Liver (tissue), 9 donors: ENCODE measurements around the gene TEDC2. TPM values are rescaled to one million over a fixed set of nuclear protein-coding genes. Genes with fewer than 3 reads are reported as not detected.

Experiments
- DNase-seq: peaks from one replicate; pipeline ENCODE4 v3.0.0-alpha.2; 2017; ENCODE audit warnings: low spot score
- H3K27ac ChIP-seq, 2 donors: one replicate each; pipeline ENCODE4 v1.7.0; 2013; ENCODE audit warnings: inconsistent platforms in 2 of 2, low read length in 2 of 2, control low read depth in 1 of 2, low read depth in 1 of 2, mild to moderate bottlenecking in 1 of 2
- H3K27me3 ChIP-seq, 4 donors: one replicate each; pipeline versions ENCODE4 v1.6.1 to v1.7.0; 2013; ENCODE audit warnings: low read length in 3 of 4, inconsistent platforms in 1 of 4, mild to moderate bottlenecking in 1 of 4, moderate library complexity in 1 of 4; ENCODE audit not compliant: control insufficient read depth in 4 of 4, insufficient read depth in 4 of 4
- H3K36me3 ChIP-seq, 4 donors: one replicate each; pipeline versions ENCODE4 v1.6.1 to v1.7.0; 2013; ENCODE audit warnings: low read length in 3 of 4, mild to moderate bottlenecking in 3 of 4, low read depth in 1 of 4, moderate library complexity in 1 of 4; ENCODE audit not compliant: control insufficient read depth in 4 of 4, insufficient read depth in 3 of 4
- H3K4me1 ChIP-seq, 4 donors: one replicate each; pipeline versions ENCODE4 v1.6.1 to v1.7.0; 2013; ENCODE audit warnings: low read length in 3 of 4, mild to moderate bottlenecking in 3 of 4, moderate library complexity in 1 of 4; ENCODE audit not compliant: control insufficient read depth in 4 of 4, insufficient read depth in 4 of 4
- H3K4me3 ChIP-seq, 3 donors: one replicate each; pipeline versions ENCODE4 v1.6.1 to v1.7.0; 2013; ENCODE audit warnings: low read length in 3 of 3, control low read depth in 1 of 3, low read depth in 1 of 3, mild to moderate bottlenecking in 1 of 3
- H3K9ac ChIP-seq, 2 donors: one replicate each; pipeline ENCODE4 v1.7.0; 2013; ENCODE audit warnings: low read length in 2 of 2, mild to moderate bottlenecking in 2 of 2, moderate library complexity in 2 of 2, control low read depth in 1 of 2, low read depth in 1 of 2
- H3K9me3 ChIP-seq, 4 donors: one replicate each; pipeline versions ENCODE4 v1.6.1 to v1.7.0; 2013; ENCODE audit warnings: low read length in 3 of 4; ENCODE audit not compliant: control insufficient read depth in 4 of 4
- EGR1 ChIP-seq, 2 donors: IDR thresholded peaks; 2 replicates each; pipeline ENCODE4 v1.6.1; 2016 to 2018; ENCODE audit warnings: antibody characterized with exemption in 2 of 2, low read depth in 2 of 2
- FOXA1 ChIP-seq: IDR thresholded peaks from 2 replicates; pipeline ENCODE4 v1.6.1; 2016; ENCODE audit warnings: antibody characterized with exemption
- FOXA2 ChIP-seq: IDR thresholded peaks from 2 replicates; pipeline ENCODE4 v1.6.1; 2016; ENCODE audit warnings: antibody characterized with exemption
- GABPA ChIP-seq, 2 donors: IDR thresholded peaks in 1 of 2; conservative IDR thresholded peaks in 1 of 2; 2 replicates each; pipeline ENCODE4 v1.6.1; 2016; ENCODE audit warnings: antibody characterized with exemption in 2 of 2, mild to moderate bottlenecking in 1 of 2, moderate library complexity in 1 of 2
- HNF4A ChIP-seq, 2 donors: conservative IDR thresholded peaks; 2 replicates each; pipeline ENCODE4 v1.6.1; 2016; ENCODE audit warnings: antibody characterized with exemption in 2 of 2, mild to moderate bottlenecking in 2 of 2
- HNF4G ChIP-seq: IDR thresholded peaks from 2 replicates; pipeline ENCODE4 v1.6.1; 2016; ENCODE audit warnings: antibody characterized with exemption
- JUND ChIP-seq, 2 donors: IDR thresholded peaks; 2 replicates each; pipeline ENCODE4 v1.6.1; 2016; ENCODE audit warnings: antibody characterized with exemption in 2 of 2
- NR2F2 ChIP-seq: IDR thresholded peaks from 2 replicates; pipeline ENCODE4 v1.6.1; 2016; ENCODE audit warnings: antibody characterized with exemption
- RAD21 ChIP-seq, 2 donors: IDR thresholded peaks; 2 replicates each; pipeline ENCODE4 v1.6.1; 2016; ENCODE audit warnings: antibody characterized with exemption in 2 of 2, mild to moderate bottlenecking in 2 of 2
- RXRA ChIP-seq, 2 donors: IDR thresholded peaks; 2 replicates each; pipeline ENCODE4 v1.6.1; 2017 to 2018; ENCODE audit warnings: antibody characterized with exemption in 2 of 2, mild to moderate bottlenecking in 1 of 2
- SP1 ChIP-seq: IDR thresholded peaks from 2 replicates; pipeline ENCODE4 v1.6.1; 2018; ENCODE audit warnings: antibody characterized with exemption, mild to moderate bottlenecking
- TAF1 ChIP-seq: conservative IDR thresholded peaks from 2 replicates; pipeline ENCODE4 v1.6.1; 2016; ENCODE audit warnings: antibody characterized with exemption, mild to moderate bottlenecking
- YY1 ChIP-seq: IDR thresholded peaks from 2 replicates; pipeline ENCODE4 v1.6.1; 2016; ENCODE audit warnings: antibody characterized with exemption, mild to moderate bottlenecking
- WGBS: extraction: QIAGEN DNeasy Blood & Tissue Kit; methylation state at CpG from one replicate; pipeline ENCODE4 v1.1.7; 2013; 5-methylcytosine and 5-hydroxymethylcytosine counted together
- polyA plus RNA-seq, 2 donors: library from polyadenylated mRNA; stranded (reverse) in 1 of 2; unstranded in 1 of 2; fragments of 200-250 nt in 1 of 2; fragments of >200 nt in 1 of 2; fragmentation: Nextera tagmentation in 1 of 2; extraction: Ambion mirVana in 1 of 2; gene quantifications; one replicate each; pipeline versions ENCODE4 v1.2.1 to v1.2.3, GENCODE V29; 2013 to 2015
- total RNA-seq, 2 donors: library from RNA; depleted of rRNA; stranded (reverse); fragments of >200 nt; gene quantifications; one replicate each; pipeline ENCODE4 v1.2.3, GENCODE V29; 2014
- TF ChIP-seq, protein P1 (sequence below): IDR thresholded peaks from 2 replicates; pipeline ENCODE4 v1.6.1; 2016; ENCODE audit warnings: antibody characterized with exemption
- TF ChIP-seq, protein P2 (sequence below): IDR thresholded peaks from 2 replicates; pipeline ENCODE4 v1.6.1; 2016; ENCODE audit warnings: antibody characterized with exemption
- TF ChIP-seq, protein P3 (sequence below): IDR thresholded peaks from 2 replicates; pipeline ENCODE4 v1.6.1; 2016; ENCODE audit warnings: antibody characterized with exemption
- TF ChIP-seq, protein P4 (sequence below): IDR thresholded peaks from 2 replicates; pipeline ENCODE4 v1.6.1; 2016; ENCODE audit warnings: antibody characterized with exemption, mild to moderate bottlenecking
- TF ChIP-seq, protein P5 (sequence below): fragments of 150-350 bp; IDR thresholded peaks from 2 replicates; pipeline ENCODE4 v1.5.1; 2017; ENCODE audit warnings: improper control_type of control experiment, low read depth, low read length; ENCODE audit not compliant: missing input control
- donor health status: healthy.
- donor health status: healthy.
- donor health status: healthy.
- donor health status: healthy.
- donor health status: healthy.

The TEDC2 gene
- total and polyA plus RNA-seq, 4 donors: 0.71 to 6.7 (median 1.1) TPM

DNA sequence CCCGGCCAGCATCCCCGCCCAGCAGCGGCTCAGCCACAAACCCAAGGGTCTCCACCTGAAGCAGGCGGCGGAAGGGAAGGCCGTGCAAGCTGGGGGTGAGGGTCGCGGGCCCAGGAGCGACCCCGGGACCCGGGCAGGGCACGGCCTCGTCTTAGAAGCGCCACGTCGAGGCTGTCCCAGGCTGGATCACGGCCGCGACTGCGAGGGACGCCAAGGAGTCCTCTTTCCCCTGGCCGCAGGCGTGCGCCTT lies 31.2 kb upstream of the TEDC2 start:
- Histone ChIP-seq H3K4me1 (peaks cover 3 to 19% (median 9%) of the 10 kb centered on the region in 4 donors), H3K9me3 (no peaks in the 10 kb centered on the region), H3K36me3 (no peaks in the 10 kb centered on the region), H3K9ac (no peak overlapping the region), H3K27me3 (no peaks in the 10 kb centered on the region), H3K27ac (no peak overlapping the region), H3K4me3 (peak overlapping the region; percentile 27 to 80 (median 65))
- WGBS: 4% methylated on average over 24 of the region's 24 CpGs
- TF ChIP-seq EGR1 (IDR thresholded peaks at IDR 0.05; ENCODE audit: low read depth in 2 of 2): no peak
- TF ChIP-seq, protein P1, sequence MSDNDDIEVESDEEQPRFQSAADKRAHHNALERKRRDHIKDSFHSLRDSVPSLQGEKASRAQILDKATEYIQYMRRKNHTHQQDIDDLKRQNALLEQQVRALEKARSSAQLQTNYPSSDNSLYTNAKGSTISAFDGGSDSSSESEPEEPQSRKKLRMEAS: no peak
- TF ChIP-seq HNF4A (conservative IDR thresholded peaks at IDR 0.05): no peak
- TF ChIP-seq FOXA1: no peak
- TF ChIP-seq, protein P2, sequence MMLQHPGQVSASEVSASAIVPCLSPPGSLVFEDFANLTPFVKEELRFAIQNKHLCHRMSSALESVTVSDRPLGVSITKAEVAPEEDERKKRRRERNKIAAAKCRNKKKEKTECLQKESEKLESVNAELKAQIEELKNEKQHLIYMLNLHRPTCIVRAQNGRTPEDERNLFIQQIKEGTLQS: no peak
- TF ChIP-seq, protein P3, sequence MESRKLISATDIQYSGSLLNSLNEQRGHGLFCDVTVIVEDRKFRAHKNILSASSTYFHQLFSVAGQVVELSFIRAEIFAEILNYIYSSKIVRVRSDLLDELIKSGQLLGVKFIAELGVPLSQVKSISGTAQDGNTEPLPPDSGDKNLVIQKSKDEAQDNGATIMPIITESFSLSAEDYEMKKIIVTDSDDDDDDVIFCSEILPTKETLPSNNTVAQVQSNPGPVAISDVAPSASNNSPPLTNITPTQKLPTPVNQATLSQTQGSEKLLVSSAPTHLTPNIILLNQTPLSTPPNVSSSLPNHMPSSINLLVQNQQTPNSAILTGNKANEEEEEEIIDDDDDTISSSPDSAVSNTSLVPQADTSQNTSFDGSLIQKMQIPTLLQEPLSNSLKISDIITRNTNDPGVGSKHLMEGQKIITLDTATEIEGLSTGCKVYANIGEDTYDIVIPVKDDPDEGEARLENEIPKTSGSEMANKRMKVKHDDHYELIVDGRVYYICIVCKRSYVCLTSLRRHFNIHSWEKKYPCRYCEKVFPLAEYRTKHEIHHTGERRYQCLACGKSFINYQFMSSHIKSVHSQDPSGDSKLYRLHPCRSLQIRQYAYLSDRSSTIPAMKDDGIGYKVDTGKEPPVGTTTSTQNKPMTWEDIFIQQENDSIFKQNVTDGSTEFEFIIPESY: no peak
- TF ChIP-seq GABPA (IDR thresholded peaks at IDR 0.05 in 1 of 2, conservative IDR thresholded peaks at IDR 0.05 in 1 of 2): no peak
- TF ChIP-seq RAD21 (IDR thresholded peaks at IDR 0.05): no peak
- no peak for TF ChIP-seq TAF1
- TF ChIP-seq RXRA (IDR thresholded peaks at IDR 0.05): no peak
- TF ChIP-seq, protein P4, sequence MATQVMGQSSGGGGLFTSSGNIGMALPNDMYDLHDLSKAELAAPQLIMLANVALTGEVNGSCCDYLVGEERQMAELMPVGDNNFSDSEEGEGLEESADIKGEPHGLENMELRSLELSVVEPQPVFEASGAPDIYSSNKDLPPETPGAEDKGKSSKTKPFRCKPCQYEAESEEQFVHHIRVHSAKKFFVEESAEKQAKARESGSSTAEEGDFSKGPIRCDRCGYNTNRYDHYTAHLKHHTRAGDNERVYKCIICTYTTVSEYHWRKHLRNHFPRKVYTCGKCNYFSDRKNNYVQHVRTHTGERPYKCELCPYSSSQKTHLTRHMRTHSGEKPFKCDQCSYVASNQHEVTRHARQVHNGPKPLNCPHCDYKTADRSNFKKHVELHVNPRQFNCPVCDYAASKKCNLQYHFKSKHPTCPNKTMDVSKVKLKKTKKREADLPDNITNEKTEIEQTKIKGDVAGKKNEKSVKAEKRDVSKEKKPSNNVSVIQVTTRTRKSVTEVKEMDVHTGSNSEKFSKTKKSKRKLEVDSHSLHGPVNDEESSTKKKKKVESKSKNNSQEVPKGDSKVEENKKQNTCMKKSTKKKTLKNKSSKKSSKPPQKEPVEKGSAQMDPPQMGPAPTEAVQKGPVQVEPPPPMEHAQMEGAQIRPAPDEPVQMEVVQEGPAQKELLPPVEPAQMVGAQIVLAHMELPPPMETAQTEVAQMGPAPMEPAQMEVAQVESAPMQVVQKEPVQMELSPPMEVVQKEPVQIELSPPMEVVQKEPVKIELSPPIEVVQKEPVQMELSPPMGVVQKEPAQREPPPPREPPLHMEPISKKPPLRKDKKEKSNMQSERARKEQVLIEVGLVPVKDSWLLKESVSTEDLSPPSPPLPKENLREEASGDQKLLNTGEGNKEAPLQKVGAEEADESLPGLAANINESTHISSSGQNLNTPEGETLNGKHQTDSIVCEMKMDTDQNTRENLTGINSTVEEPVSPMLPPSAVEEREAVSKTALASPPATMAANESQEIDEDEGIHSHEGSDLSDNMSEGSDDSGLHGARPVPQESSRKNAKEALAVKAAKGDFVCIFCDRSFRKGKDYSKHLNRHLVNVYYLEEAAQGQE: no peak
- TF ChIP-seq SP1: no peak
- TF ChIP-seq JUND (IDR thresholded peaks at IDR 0.05): no peak
- TF ChIP-seq YY1: no peak
- TF ChIP-seq, protein P5, sequence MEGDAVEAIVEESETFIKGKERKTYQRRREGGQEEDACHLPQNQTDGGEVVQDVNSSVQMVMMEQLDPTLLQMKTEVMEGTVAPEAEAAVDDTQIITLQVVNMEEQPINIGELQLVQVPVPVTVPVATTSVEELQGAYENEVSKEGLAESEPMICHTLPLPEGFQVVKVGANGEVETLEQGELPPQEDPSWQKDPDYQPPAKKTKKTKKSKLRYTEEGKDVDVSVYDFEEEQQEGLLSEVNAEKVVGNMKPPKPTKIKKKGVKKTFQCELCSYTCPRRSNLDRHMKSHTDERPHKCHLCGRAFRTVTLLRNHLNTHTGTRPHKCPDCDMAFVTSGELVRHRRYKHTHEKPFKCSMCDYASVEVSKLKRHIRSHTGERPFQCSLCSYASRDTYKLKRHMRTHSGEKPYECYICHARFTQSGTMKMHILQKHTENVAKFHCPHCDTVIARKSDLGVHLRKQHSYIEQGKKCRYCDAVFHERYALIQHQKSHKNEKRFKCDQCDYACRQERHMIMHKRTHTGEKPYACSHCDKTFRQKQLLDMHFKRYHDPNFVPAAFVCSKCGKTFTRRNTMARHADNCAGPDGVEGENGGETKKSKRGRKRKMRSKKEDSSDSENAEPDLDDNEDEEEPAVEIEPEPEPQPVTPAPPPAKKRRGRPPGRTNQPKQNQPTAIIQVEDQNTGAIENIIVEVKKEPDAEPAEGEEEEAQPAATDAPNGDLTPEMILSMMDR: no peak
- TF ChIP-seq NR2F2: no peak
- no peak for TF ChIP-seq FOXA2
- TF ChIP-seq HNF4G: no peak
- no peak for DNase-seq
